Measurements from ENCODE around the gene KRTAP10-4. TPM values are rescaled to one million over a fixed set of nuclear protein-coding genes. Genes with fewer than 3 reads are reported as not detected.

The KRTAP10-4 gene
- total and polyA plus RNA-seq, 10 of the 15 experiments (the other 5 are each of a cell fraction or from before 2014, with no cell fraction given), result not detected

- no peak for TF ChIP-seq ZBTB11 (CRISPR knock-in tag; IDR thresholded peaks at IDR 0.05)
Observed at GRCh38 chr21:44571296-44571695, 2.2 kb upstream of the KRTAP10-4 start (continued).

GRCh38 chr21:44571844-44572782, 1.4 kb upstream of the KRTAP10-4 start:
- Histone ChIP-seq H4K20me1 (ENCODE audit: control insufficient read depth, insufficient read depth) (no peaks in the 10 kb centered on the region), H3K4me2 (ENCODE audit: control insufficient read depth, insufficient read depth) (no peak overlapping the region), H3K27ac (ENCODE audit: control insufficient read depth, insufficient read depth) (no peak overlapping the region), H3K27me3 (replicated peaks in 1 of 2; ENCODE audit: control insufficient read depth in 2 of 2, insufficient read depth in 2 of 2, low read length in 1 of 2) (no peaks in the 10 kb centered on the region), H3K4me3 (no peak overlapping the region), H3K9me3 (replicated peaks; ENCODE audit: control insufficient read depth, insufficient read depth, low read length) (no peaks in the 10 kb centered on the region; the same call in 2 of the 3 replicates), H3K79me2 (ENCODE audit: control insufficient read depth, insufficient read depth, low read length) (no peaks in the 10 kb centered on the region), H3K4me1 (ENCODE audit: control insufficient read depth, insufficient read depth, low read length) (no peaks in the 10 kb centered on the region), H3K36me3 (ENCODE audit: control insufficient read depth in 2 of 2, insufficient read depth in 2 of 2, low read length in 1 of 2) (no peaks in the 10 kb centered on the region), H3K9ac (ENCODE audit: control insufficient read depth, insufficient read depth, low read length) (no peak overlapping the region), H2AFZ (ENCODE audit: control insufficient read depth, low read depth, low read length) (no peak overlapping the region)
- CTCF ChIA-PET, result no interaction called here
- intact Hi-C loops (cut with micrococcal nuclease; ENCODE audit: unreplicated experiment), result no loop called here
- FAIRE-seq, result no peak
- no peak for DNase-seq (ENCODE audit: low read depth, low spot score)
- BruUV-seq (replicated peaks), result no TSS peak
- 64% methylated on average over 37 of the region's 40 CpGs for WGBS (ENCODE audit: insufficient coverage, insufficient replicate concordance, low lambda C conversion rate, missing lambda C conversion rate)
- POLR2A ChIA-PET, result no interaction called here
- SMC1A ChIA-PET (ENCODE audit: uncharacterized antibody, unreplicated experiment), result no interaction called here
- no peak for ATAC-seq
- RAD21 ChIA-PET (ENCODE audit: unreplicated experiment), result no interaction called here
- in situ Hi-C loops (cut with MboI), result no loop called here
- TF ChIP-seq STAT3 (IDR thresholded peaks at IDR 0.05; ENCODE audit: low read depth, low read length) (no peak), KDM1A (IDR thresholded peaks at IDR 0.05; ENCODE audit: borderline replicate concordance) (no peak), ZNF207 (IDR thresholded peaks at IDR 0.05; ENCODE audit: borderline replicate concordance) (no peak), SMAD1 (IDR thresholded peaks at IDR 0.05; ENCODE audit: low read depth, partially characterized antibody) (no peak), SMC3 (IDR thresholded peaks at IDR 0.05; ENCODE audit: borderline replicate concordance, low read length) (no peak), E2F8 (IDR thresholded peaks at IDR 0.05; ENCODE audit: low read depth, partially characterized antibody) (no peak), BCL3 (IDR thresholded peaks at IDR 0.05; ENCODE audit: borderline replicate concordance, insufficient read depth, low read depth, low read length, poor library complexity, severe bottlenecking) (no peak), RFX5 (IDR thresholded peaks at IDR 0.05; ENCODE audit: low read depth, low read length) (no peak), NR2C1 (IDR thresholded peaks at IDR 0.05) (no peak)
- TF ChIP-seq, protein P1, sequence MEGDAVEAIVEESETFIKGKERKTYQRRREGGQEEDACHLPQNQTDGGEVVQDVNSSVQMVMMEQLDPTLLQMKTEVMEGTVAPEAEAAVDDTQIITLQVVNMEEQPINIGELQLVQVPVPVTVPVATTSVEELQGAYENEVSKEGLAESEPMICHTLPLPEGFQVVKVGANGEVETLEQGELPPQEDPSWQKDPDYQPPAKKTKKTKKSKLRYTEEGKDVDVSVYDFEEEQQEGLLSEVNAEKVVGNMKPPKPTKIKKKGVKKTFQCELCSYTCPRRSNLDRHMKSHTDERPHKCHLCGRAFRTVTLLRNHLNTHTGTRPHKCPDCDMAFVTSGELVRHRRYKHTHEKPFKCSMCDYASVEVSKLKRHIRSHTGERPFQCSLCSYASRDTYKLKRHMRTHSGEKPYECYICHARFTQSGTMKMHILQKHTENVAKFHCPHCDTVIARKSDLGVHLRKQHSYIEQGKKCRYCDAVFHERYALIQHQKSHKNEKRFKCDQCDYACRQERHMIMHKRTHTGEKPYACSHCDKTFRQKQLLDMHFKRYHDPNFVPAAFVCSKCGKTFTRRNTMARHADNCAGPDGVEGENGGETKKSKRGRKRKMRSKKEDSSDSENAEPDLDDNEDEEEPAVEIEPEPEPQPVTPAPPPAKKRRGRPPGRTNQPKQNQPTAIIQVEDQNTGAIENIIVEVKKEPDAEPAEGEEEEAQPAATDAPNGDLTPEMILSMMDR (IDR thresholded peaks at IDR 0.05 in 2 of 3, conservative IDR thresholded peaks at IDR 0.05 in 1 of 3; ENCODE audit: control insufficient read depth in 2 of 3, extremely low read depth in 1 of 3, insufficient read depth in 1 of 3, low read depth in 3 of 3, low read length in 3 of 3), result no peak

All from GM12878 (cell line).